Measurements from ENCODE around the gene B3GALT2.

DNA sequence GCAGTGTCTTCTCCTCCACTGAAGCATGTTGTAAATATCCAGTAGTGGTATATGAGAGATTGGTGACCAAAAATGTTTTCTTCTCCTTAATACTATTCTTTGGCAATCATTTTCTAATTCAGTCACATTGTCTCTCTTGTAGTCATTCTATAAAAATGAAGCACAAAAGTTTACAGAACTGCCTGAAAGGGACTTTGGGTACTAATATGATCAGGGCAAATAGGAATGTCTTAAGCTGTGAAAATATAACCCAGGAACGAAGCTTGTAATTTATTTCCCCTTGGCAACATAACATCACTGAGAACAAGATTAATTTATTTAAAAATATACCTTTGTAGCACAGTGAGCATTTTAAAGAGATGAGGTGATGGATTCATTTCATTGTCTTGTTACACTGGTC is 4.9 kb downstream of the B3GALT2 start:
- TF ChIP-seq CTCF (IDR thresholded peaks at IDR 0.05) (no peak), POLR2A (IDR thresholded peaks at IDR 0.05) (no peak), EP300 (IDR thresholded peaks at IDR 0.05) (no peak)

All from ovary (tissue), 3 donors.